Brain microvascular endothelial cell (primary cell): ENCODE data around the gene AKR1C8.

Source experiments
- DNase-seq: peaks from one replicate; pipeline ENCODE4 v3.0.0-alpha.2; 2020
- H3K27ac ChIP-seq: fragments of 250-450 bp; sonication (Bioruptor Pico); 2 replicates; pipeline ENCODE4 v1.5.1; 2020; ENCODE audit warnings: mild to moderate bottlenecking, moderate library complexity
- H3K27me3 ChIP-seq: fragments of 250-450 bp; sonication (Bioruptor Pico); replicated peaks from 2 replicates; pipeline ENCODE4 v1.5.1; 2020; ENCODE audit warnings: mild to moderate bottlenecking
- H3K36me3 ChIP-seq: fragments of 250-450 bp; sonication (Bioruptor Pico); replicated peaks from 2 replicates; pipeline ENCODE4 v1.5.1; 2020; ENCODE audit warnings: mild to moderate bottlenecking
- H3K4me3 ChIP-seq: 2 replicates; pipeline ENCODE4 v1.5.1; 2011; ENCODE audit warnings: low read depth, mild to moderate bottlenecking, control low read depth, low read length, moderate library complexity
- in situ Hi-C: cut with HindIII; loops from 2 replicates; pipeline ENCODE4 v1.10.0; 2017; ENCODE audit warnings: low sequenced_read_pairs, low pct_ligation_motif_present
- TF ChIP-seq, protein P1 (sequence below): IDR thresholded peaks from 2 replicates; pipeline ENCODE4 v1.5.1; 2011; ENCODE audit warnings: low read depth, mild to moderate bottlenecking, moderate library complexity, low read length, control low read depth, inconsistent platforms; ENCODE audit errors: missing control alignments

AKR1C8 gene

DNA sequence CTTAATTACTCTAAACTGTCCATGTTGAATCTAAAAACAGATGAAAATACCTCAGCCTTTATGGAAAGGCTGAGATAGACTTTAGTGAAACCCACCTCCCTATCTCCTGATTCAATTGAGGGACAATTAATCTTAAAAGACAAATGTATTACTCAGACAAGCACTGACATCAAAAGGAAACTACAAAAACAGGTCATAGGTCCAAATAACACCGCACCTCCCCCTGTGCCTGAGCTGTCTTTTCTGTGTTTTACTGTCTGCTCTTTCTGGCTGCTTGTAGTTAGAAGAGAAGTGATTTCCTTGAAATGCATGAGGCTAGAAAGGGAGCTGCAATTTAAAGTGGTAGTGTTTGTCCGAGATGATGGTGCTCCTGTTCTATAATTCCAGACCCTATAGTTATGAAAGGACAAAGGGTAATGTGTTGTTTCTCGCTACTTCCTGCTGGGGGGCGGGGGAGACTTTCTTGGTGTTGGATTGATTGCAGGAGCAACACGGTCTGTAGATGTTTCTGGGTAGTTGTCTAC is 16.0 kb downstream of the AKR1C8 start:
- in situ Hi-C loops = no loop called here
- DNase-seq = no peak
- H3K27me3 ChIP-seq = no peaks in the 10 kb centered on the region
- H3K27ac ChIP-seq = no peak overlapping the region
- H3K36me3 ChIP-seq = no peaks in the 10 kb centered on the region
- TF ChIP-seq, protein P1, sequence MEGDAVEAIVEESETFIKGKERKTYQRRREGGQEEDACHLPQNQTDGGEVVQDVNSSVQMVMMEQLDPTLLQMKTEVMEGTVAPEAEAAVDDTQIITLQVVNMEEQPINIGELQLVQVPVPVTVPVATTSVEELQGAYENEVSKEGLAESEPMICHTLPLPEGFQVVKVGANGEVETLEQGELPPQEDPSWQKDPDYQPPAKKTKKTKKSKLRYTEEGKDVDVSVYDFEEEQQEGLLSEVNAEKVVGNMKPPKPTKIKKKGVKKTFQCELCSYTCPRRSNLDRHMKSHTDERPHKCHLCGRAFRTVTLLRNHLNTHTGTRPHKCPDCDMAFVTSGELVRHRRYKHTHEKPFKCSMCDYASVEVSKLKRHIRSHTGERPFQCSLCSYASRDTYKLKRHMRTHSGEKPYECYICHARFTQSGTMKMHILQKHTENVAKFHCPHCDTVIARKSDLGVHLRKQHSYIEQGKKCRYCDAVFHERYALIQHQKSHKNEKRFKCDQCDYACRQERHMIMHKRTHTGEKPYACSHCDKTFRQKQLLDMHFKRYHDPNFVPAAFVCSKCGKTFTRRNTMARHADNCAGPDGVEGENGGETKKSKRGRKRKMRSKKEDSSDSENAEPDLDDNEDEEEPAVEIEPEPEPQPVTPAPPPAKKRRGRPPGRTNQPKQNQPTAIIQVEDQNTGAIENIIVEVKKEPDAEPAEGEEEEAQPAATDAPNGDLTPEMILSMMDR = no peak
- no peak overlapping the region for H3K4me3 ChIP-seq

- no peak overlapping the region for H3K4me3 ChIP-seq
- H3K36me3 ChIP-seq = no peaks in the 10 kb centered on the region
- in situ Hi-C loops = no loop called here
- H3K27me3 ChIP-seq = no peaks in the 10 kb centered on the region
- H3K27ac ChIP-seq = no peak overlapping the region
- TF ChIP-seq, protein P1 = no peak
- DNase-seq = no peak
Measured at GRCh38 chr10:5165738-5166137, 19.2 kb downstream of the AKR1C8 start.

DNA sequence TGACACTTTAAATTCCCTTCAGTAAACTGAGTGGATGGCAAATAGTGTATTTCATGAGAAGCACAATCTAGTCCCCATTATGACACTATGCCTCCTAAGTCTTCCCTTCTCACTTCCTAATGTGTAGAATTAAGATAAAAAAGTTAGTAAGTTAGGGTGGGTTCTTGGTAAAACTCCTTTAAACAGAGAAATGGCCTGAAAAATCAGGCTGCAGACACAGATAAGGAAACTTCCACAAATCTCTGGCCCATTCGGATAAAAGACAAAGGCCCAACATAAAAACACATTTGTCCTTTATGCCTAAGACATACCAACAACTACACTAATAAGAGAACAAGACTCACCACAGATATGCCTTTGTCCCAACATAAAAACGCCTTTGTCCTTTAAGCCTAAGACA is 21.5 kb downstream of the AKR1C8 start:
- Histone ChIP-seq H3K27me3 (no peaks in the 10 kb centered on the region), H3K36me3 (no peaks in the 10 kb centered on the region), H3K27ac (no peak overlapping the region), H3K4me3 (no peak overlapping the region)
- in situ Hi-C loops = no loop called here
- DNase-seq = no peak
- TF ChIP-seq, protein P1 = no peak

DNA sequence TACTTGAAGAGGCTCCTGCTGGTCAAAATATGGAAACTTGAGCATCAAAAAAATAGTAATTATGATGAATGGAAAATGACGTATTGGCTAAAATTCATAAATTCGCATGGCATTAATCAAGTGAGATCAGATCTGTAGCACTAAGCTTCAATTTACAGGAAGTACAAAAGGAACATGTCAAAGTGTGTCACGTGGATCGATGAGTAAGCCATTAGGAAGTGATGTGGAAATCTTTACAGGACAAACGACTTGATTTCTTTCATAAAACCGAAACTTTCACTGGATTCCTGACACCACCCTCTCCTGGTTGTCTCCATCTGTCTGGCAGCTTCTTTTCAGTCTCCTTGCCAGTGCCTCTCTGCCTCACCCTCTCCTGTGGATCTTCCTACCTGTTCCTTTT is 25.8 kb downstream of the AKR1C8 start:
- H3K36me3 ChIP-seq = no peaks in the 10 kb centered on the region
- no peaks in the 10 kb centered on the region for H3K27me3 ChIP-seq
- H3K4me3 ChIP-seq = no peak overlapping the region
- H3K27ac ChIP-seq = no peak overlapping the region
- DNase-seq = no peak
- TF ChIP-seq, protein P1 = no peak
- in situ Hi-C loops = no loop called here

- Histone ChIP-seq H3K36me3 (no peaks in the 10 kb centered on the region), H3K27ac (no peak overlapping the region), H3K27me3 (no peaks in the 10 kb centered on the region), H3K4me3 (no peak overlapping the region)
- in situ Hi-C loops = no loop called here
- no peak for DNase-seq
- TF ChIP-seq, protein P1 = no peak
Measured at GRCh38 chr10:5157501-5157900, 27.4 kb downstream of the AKR1C8 start.

DNA sequence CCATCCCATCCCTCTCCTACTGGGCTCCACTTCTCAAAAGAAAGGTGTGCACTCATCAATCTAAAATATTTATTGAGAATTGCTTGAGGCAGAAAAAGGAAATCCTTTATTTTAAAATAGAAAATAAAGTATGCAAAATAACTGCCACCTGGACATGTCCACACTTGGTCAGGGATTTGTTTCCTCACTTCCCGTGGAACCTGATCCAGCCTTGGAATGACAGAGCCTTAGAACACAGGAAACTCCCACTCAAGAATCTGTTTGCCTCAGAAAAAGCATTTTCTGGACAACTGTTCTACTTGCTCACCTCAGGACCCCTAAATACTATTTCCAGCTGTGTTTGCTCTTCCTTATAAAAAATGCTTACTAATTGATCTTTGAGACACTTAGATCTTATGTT is 29.0 kb downstream of the AKR1C8 start:
- H3K27ac ChIP-seq = no peak overlapping the region
- no peak overlapping the region for H3K4me3 ChIP-seq
- in situ Hi-C loops = no loop called here
- TF ChIP-seq, protein P1 = no peak
- H3K36me3 ChIP-seq = no peaks in the 10 kb centered on the region
- DNase-seq = no peak
- H3K27me3 ChIP-seq = no peaks in the 10 kb centered on the region
